Kidney glomerular epithelial cell (primary cell): ENCODE measurements around the gene CD52.

ENCODE experiments used
- DNase-seq: peaks from one replicate; lab custom pipeline; 2025; lab: John Stamatoyannopoulos, UW

Gene CD52

DNA sequence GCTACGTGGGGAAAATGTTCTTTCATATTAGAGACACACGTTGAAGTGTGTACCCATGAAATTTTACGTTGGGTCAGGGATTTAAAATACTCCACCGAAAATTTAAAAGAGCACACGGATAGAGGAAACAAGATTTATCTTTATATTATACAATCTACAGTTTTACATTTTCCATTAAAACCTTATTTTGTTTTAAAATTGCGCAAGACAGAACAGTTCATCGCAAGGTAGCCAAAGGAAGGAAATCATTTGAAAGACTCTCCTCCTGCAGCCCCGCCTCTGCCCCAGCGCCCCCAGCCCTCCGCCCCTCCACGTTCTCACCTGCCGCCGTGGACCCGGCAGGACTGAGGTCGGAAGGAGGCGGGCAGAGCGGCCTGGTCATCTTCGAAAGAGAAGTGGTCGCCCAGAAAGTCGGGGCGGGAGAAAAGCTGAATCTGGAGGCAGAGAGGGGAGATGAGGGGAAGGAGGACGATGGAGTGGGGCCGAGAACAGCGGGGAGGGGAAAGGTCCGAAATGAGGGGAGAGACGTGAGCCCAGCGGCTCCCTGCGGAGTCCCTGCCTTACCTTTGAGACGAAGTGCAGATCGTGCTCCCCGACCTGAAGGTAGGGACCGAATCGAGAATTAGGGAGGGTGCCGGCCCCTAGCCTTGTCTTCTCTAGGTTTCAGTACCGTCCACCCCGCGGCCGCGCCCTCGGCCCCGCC lies 18.2 kb downstream of the CD52 start:
- DNase-seq, result no peak

DNA sequence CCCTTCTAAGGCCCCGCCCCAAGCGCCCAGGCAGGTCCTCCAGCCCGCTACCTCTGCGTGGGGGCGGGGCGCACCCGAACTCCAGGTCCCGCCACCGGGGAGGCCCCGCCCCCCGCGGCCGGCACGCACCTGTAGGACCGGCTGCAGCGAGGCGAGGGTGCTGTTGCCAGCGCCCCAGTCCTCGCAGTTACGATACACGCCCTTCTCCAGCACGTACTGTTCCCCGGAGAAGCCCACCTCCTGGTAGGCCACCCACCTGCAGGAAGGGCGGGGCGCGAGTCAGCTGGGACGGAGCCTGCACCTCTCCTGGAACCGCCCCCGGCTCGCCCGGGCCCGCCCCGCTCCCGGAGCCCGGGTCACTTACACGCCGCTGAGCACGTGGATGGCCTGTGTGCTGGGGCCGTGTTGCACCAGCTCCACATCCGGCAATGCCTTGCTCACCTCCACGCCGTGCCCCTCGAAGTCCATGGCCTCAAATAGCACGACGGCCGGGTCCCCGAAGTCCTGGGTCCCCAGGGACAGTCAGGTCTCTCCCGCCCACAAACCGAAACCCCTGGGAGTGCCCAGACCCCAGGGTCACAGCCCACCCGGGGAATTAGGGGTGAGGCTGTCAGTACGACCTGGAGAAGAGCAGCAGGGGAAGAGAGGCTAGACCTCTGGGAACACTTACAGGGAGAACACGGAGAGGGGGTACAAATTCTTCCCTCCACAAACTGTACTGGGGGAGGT lies 18.9 kb downstream of the CD52 start:
- DNase-seq, result peak; percentile 46

DNA sequence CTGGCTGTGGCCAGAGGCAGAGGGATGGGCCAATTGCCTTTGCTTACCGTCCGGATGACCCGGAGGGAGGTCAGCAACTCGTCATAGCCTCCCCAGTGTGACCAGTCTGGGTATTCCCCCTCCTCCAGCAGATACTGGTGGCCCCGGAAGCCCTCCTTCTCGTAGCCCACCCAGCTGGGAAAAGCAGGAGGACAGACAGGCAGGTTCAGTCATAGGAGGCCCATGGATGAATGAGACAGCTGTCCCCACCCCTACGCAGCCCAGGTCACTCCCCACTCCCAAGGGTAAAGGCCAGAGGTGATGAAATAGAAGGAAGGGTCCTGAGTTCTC lies 19.4 kb downstream of the CD52 start:
- DNase-seq, result no peak

DNA sequence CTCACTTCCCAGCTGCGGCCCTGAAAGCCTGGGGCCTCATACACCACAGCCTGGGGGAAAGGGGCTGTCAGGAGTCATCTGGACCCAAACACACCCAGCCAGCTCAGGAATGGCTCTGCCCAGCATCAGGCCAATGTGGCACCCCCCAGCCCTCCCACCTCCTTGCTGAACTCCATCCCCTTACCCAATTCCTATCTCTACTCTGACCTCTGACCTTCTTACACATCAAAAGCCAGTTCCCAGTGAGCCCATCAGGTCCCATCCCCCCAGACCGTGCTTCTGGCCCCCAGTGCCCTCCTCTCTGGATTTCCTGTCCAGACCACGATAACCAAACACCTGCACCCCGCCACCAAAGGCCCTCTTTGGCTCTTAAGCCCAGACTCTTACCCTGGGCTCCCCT lies 19.9 kb downstream of the CD52 start:
- DNase-seq, result no peak

DNA sequence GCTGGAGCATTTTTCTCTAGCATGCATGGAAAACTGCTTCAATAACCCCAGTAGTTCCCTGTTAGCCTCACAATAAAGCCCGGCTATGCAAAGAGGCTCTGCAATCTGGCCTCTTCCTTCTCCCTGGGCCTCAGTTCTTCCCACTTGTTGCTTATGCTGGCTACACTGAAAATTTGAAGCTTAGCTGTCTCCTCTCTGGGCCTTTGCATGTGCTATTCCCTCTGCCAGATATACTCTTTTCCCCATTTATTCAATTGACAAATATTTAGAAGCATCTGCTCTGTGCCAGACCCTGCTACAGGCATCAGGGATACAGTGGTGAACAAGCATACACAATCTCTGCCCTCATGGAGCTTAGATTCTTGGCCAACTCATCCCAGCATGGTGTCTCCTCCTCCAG lies 20.9 kb downstream of the CD52 start:
- no peak for DNase-seq

DNA sequence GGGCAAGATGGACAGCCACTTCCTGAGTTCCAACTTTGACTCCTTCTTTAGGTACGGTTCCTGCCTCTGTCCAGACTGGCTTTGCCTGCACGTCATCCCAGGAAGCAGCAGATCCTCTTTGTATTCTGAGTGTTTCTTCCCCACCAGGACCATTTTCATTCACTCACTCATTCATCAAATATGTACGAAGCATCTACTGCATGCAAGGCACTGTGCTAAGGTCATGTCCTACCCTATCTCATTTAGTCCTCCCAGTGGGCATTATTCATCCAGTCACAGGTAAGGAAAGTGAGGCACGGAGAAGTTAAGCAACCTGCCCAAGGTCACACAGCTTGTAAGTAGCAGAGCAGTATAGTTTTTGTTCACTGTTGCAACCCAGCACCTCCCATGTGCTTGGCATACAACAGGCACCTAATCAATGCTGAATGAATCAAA lies 22.3 kb downstream of the CD52 start:
- DNase-seq, result no peak

DNA sequence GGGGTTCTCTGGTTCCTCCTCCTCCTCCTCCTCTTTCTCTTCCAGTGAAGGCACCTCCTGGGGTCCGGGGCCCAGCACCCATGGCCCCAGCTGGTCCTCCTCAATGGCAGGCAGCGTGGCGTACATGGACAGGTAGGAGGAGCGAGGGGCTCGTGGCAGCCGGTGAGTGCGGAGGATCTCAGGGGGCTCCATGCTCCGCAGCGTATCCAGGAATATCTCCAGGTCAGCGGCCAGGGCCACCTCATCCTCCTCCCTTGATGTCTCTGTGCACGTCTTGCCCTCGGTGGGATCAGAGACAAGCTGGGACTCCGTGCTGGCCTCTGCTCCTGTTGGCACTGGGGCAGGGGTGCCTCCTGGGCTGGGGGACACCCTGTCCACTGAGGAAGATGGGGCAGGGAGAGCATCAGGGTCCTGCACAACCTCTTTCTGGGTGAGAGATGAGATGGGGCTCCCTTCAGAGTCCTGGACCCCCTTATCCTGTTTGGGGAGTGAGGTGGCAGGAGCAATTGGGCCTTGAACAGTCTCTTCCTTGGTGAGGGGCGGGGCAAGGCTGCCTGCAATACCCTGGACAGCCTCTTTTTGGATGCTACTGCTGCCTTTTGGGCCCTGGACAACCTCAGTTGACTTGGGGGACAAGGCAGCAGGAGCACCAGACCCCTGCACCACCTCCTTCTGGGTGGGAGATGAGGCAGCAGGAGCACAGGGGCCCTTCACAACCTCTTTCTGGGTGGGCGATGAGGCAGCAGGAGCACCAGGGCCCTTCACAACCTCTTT lies 26.6 kb downstream of the CD52 start:
- DNase-seq, result no peak

DNA sequence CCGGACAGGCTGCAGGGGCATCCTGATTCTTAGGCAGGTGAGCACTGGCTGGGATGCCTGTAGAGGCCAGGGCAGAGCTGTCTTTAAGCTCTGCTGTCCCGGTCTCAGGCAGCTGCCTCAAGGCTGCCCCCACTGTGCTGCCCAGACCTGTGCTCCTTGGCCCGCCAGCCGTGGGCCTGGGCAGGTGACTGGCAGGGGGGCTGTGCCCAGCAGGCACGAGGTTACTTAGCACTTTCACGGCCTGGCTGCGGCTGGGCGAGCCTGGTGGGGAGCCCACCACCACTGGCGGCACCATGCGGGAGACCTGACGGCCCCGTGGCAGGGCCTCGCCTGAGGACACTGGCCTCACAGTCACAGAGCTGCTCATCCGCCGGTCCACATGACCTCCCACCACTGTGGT lies 28.0 kb downstream of the CD52 start:
- DNase-seq, result no peak

DNA sequence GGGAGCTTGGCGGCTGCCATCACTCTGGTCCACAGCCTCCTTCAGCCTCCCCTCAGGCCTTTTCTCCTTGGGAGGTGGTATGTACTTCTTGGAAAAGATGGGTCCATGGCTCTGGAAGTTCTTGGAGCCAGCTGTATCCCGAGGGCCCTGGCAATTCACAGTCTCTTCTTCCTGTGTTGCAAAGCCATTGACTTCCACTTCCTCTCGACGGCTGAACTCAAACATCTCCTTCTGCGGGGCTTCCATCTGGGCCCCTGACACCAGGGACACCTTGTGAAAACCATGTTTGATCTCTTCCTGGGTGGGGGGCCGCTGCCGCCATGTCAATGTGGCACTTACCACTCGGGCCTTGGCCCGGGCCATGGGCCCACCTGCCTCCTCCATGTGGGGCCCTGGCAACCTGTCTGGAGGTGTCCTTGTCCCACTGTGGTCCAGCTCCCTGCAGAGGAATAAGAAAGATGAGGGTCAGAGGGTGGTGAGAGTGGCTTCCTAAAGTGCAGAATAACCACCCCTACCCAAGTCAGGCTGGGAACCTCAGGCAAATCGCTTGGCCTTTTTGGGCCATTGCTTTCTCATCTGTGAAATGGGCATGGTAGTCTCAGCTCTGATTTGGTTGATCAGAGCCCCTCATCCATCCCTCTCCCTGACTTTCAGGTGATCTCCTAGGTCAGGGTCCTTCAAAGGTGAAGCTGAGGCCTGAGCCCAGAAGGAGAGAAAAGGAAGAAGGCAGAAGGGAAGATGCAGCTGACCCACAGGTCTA lies 28.7 kb downstream of the CD52 start:
- DNase-seq, result no peak

DNA sequence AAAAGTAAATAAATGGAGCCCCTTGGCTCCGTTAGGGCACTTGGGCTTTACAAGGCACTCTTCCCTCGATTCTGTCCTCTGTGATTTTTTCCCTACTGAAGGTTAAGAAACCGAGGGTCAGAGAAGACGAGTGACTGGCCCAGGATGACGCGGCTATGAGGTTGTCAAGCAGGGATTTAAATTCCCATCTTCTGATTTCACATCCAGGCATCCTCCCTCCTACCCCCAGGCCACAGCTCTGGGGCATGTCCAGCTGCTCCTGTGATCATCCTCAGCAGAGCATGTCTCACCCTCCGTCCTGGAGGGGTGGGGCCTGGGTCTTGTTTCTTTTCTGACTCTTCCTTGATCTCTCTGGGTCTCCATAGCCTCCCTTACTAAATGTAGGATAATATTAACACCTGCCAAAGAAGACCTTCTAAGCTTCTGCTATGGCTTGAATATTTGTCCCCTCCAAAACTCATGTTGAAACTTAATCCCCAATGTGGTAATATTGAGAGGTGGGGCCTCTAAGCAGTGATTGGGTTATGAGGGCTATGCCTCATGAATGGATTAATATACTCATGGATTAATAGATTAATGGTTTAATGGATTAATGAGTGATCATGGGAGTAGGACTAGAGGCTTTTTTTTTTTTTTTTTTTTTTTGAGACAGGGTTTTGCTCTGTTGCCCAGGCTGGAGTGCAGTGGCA lies 31.6 kb downstream of the CD52 start:
- peak; percentile 83 for DNase-seq

DNA sequence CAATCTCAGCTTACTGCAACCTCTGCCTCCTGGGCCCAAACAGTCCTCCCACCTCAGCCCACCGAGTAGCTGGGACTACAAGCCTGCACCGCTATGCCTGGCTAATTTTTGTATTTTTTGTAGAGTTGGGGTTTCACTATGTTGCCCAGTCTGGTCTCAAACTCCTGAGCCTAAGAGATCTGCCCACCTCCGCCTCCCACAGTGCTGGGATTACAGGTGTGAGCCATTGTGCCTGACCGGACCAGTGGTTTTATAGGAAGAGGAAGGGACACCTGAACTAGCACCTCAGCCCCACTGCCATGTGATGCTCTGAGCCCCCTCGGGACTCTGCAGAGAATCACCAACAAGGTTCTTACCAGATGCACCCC lies 32.1 kb downstream of the CD52 start:
- DNase-seq, result peak; percentile 63

DNA sequence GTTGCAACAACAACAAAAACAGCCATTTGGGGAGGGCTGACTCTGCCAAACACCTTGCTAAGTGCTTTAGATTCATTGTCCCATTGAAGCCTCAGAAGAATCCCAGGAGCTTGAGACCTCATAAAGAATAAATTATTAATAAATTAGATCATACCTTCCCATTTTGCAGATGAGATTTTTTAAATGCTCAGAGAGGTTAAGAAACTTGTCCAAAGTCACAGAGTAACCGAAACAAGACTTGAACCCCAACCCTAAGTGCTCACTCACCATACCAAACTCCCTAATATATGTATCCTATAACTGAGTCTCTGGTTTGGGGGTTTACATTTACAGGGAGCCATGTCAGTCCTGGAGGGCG lies 32.6 kb downstream of the CD52 start:
- DNase-seq, result peak; percentile 5

DNA sequence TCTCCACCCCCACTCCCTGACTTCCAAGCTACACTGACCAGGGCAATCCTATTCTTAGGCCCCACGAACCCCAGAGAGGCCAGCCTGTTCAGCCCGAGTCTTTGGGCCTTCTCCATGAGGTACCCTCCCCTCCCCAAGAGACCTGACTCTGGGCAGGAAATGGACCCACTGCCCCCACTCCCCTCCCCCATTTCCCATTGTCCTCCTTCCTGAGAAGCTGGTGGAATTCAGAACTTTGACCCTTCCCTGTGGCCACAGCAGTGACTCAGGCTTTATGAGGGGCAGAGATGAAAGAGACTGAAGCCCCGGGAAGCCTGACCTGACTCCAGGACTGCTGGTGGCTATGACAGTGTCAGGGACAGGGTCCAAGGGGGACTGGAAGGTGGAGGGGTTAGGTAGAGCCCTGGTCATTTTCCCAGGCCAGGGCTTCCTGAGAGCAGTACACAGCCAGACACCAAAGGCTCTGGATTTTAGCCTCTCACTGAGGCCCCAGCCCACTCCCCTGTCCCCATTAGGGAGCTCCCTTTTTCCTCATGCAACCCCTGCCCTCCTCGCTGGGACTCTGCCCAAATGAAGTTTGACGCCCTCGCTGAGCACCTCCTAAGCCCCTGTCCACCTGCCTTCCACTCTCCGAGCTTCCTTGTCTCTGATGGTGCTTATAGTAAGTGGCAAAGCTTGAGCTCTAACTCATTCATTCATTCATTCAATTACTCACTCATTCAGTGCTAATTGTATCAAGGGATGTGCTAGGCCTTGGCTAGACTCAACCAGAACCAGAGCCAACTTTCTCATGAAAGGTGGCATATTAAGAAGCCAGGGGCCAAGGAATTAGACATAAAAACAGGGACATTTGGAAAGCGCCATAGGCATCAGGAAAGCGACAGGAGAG lies 33.2 kb downstream of the CD52 start:
- DNase-seq, result peak; percentile 40

DNA sequence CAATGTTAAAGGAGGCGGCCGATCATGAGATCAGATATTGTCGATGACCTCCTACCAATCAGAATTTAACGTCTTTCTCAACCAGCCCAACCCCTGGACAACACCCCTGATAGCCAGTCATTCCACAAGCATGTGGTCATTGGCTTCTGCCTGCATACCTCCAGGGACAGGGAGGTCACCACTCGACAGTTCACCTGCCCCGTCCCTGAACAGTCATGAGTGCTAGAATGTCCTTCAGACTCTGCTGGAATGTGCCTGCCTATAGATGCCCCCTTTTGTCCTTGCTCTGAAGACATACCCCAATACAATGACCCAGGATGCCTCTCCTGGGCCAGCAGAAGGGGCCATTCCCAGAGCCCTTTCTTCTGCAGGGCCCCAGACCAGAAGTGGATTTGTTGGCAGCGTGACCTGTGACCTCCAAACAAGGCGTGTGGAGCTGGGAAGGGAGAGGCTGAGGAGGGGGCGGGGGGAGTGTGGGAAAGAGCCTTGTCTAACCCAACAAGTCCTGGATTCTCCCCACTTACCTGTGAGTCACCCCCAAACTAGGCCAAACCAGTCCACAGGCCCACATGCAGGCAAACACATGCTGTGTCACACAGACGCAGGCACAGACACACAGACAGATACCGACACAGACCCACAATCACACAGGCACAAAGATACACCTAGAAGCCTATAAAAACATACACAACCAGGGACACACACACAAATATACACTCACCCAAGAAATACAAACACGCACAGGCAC lies 34.0 kb downstream of the CD52 start:
- peak; percentile 36 for DNase-seq

DNA sequence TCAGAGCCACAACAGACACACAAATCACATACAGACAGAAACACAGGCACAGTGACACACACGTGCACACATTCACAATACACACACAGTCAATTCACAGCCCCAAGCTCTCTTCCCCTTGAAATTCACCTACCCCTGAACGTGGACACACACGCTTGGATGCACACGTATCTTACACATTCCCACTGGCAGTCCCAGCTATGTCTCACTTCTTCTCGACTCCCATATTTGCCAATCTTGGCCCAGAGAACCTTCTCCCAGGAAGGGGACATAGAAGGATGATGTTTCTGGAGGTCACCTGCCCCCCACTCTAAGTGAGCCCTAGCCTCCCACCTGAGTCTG lies 34.6 kb downstream of the CD52 start:
- no peak for DNase-seq

DNA sequence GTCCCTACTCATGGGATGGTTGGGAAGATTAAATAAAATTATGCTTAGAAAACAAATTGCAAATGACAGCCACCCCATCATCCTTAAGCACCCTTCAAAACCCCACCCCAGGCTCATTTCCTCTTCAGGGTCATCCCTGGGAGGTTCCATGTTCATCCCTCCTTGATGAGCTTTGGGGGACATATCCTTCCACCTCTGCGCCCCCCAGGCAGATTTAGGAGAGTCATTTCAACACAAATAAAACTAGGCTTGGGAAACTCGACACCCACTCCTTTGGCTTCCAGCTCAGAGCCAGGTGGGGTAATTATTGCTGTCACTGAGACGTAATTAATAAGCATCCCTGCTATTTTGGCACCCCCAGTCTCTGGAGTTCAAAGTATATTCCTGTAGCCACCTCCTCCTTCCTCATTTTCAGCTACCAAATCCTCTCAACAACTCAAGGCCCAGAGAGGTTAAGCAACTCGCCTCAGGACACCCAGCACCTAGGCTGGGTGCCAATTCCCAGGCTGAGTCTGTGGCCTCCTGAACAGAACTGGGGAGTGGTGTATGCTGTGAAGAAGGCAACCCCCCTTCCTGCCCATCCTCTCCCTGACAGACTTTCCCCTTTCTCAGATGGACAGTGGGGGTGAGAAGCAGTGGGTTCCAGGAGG lies 35.6 kb downstream of the CD52 start:
- DNase-seq, result no peak

DNA sequence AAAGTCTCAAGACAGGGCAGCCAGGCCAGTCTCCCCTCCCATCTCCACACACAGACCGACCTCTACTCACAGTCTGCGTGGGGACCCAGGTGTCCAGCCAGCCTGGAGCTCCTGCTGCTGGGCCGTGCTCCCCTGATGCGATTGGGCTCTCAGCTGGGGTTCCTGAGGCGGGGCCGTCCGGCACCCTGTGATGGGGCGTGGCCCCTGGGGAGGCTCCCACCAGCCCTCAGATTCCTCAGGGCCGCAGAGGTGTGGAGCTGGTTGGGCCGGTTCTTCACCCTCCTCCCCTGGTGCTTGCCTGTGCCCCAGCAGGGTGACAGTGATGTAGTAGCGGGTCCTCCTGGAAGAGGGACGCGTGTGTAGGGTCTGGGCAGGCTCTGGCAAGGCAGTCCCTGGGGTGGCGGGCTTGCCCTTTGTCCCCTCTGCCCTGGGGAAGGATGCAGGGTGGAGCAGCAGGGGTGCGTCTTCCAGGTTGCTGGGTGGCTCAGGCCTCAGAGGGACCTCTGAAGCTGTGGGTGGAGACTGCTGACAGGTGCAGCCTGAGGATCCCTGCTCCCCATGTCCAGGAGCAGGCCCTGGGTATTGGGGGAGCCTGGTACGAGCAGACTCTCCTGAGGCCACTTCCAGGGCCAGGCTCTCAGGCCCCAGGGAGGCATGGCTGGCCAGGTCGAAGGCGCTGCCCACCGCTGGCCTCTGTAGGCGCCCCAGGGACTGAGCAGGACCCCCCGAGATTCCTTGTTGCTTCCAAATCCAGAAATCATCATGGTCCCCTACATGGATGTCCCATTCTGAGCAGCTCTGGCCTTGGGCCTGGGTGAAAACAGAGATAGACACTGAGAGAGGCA lies 36.4 kb downstream of the CD52 start, which contains the start of gene CRYBG2:
Gene CRYBG2 (minus strand): TSS at position 155 of the 845 bp plus-strand sequence. CDS start 7,473 bp downstream, outside the sequence.
- DNase-seq, result no peak

DNA sequence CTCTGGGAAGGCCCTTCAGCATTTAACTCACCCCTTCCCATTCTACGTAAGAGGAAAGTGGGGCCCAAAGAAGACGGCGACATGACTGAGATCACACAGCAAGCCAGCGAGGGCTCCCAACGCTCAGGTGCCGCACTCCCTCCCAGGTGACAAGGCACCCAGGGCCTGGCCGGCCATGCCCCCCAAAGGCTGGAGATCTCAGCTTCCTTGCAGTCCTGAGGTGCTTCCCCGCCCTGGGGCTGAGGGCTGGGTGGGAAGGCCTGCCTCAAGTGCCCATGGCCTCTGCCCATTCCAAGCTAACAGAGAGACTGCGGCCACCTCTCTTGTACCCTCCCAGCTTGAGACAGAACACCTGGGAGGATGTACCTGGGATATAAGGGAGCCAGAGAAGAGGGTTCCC lies 37.2 kb downstream of the CD52 start:
- DNase-seq, result no peak

DNA sequence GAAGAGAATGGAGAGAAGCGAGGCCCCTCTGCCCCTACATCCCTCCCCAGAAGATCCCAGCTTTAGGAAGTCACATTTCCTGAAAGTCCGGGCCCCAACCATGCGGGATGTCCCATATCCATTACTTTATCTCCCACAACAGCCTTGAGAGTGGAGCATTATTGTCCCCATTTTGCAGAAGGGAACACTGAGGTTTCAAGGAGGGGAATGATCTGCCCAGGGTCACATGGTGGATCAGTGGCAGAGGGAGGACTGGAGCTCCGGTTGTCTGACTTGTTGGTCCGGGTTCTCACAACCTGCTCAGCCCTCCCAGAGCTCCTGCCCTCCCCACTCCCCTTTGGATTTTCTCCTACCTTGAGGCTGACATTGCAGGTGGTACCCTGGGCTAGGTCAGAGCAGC lies 38.3 kb downstream of the CD52 start:
- no peak for DNase-seq
